NCI-H526 treated with DMSO at 0.1 percent for 48 hours (cell line): ENCODE data around the gene ASPN.

ENCODE experiments used
- DNase-seq: peaks from one replicate; lab custom pipeline; 2025; lab: John Stamatoyannopoulos, UW

The ASPN gene

GRCh38 chr9:92504881-92505280, 22.6 kb upstream of the ASPN start:
- DNase-seq, result no peak

DNA sequence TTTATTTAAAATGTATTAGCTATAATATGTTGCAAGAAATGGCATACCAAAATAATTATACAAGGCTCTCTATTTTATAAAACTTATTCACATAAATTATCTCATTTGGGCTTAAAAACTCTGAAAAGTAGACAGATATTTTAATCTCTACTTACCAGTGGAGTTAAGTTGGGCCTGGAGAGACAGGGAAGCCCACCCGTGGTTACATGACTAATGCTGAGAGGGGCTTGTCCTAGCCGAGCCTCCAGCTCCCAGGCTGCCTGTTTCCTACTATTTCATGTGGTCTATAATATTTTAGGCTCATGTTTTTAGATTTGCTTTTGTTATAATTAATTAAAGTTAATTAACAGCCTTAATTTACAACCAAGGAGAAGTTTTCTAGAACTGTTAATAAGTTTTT, 20.9 kb upstream of the ASPN start:
- DNase-seq, result no peak

GRCh38 chr9:92501671-92502393, 19.5 kb upstream of the ASPN start:
- DNase-seq, result no peak

- no peak for DNase-seq
Measured at GRCh38 chr9:92500725-92501124, 18.4 kb upstream of the ASPN start.

DNA sequence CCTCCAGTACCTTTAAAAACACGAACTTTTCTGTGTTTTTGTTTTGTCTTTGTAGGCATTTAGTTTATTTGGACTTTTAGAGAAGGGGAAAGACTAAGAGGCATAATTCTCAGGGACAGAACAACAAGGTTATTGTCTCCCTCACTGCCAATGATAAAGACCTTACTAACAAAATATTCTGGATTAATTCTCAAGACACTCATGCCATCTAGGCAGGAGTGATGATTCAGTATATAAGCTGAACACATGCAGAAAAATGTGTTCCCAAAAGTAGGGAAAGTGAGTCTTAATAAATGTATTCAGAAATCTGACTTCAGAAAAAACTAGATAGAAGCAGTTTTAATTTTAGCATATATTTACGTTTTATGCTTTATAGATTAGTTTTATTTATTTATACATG, 17.4 kb upstream of the ASPN start:
- no peak for DNase-seq

- DNase-seq, result no peak
Measured at GRCh38 chr9:92496396-92497176, 14.3 kb upstream of the ASPN start.

GRCh38 chr9:92494856-92495255, 12.6 kb upstream of the ASPN start:
- DNase-seq, result no peak

DNA sequence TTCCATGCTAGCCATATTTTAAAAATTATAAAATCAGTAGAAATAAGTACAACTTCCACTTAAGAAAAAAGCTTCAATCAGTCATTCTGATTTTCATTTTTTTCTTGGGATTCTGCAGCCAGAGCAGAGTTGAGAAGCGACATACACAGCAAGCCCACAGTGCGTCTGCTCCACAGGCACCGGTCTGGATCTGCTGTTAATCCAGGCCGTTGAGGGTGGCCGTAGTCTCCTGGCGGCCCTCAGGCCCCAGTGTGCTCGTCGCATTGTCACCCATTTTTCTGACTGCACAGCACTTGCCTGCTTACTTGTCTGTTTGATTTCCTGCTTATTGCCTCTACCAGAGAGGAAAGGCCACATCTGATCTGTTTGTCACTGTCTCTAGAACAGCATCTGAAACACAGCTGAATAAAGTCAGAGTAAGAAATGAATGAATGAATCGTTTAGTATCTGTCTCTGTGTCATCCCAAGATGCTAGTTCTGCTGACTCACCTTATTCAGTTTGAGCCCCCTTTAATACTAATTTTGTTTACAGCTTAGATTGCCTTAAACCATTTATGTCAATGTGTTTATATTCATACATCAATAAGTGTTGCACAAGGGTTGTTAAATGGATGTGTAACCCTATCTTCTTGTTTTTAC, 11.6 kb upstream of the ASPN start:
- no peak for DNase-seq

GRCh38 chr9:92492781-92493401, 10.6 kb upstream of the ASPN start:
- no peak for DNase-seq

DNA sequence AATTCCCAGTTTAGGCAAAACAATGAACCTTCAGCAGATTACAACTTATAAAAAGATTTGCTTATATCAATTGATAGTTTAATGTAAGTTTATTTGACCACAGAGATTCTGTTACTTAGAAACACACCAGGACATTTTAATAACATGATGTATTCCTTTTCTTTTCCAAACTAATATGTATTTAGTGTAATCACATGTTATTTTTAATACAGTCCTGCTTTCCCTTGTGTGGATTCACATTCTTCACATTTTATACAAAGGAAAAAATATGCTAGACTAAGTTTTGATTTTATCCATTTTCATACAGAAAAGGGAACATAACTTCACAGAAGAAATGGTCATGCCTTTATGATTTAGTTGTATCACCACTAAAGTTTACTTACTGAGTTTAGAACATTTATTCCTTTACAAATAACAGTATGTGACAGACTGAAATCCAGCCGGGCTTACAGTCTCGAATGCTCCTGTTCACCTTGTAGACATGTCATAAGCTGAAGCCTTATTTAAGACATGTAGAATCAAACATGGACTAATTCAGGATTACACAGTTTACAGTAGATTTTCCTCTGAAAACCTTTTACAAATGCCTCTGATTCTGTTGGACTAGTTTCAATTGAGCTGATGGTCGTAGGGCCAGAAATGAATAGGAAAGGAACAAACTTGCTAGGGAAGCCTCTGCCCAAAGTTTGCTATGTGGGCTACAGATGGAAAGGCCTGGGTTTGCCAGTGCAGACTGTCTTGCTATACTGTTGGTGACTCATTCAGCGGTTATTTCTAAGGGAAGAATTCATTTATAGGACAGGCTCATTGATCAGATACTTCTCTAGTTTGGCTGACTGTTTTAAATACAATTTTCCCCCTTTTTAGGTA, 6.6 kb upstream of the ASPN start:
- DNase-seq, result no peak

GRCh38 chr9:92486371-92486770, 4.1 kb upstream of the ASPN start:
- no peak for DNase-seq

GRCh38 chr9:92484563-92484962, 2.3 kb upstream of the ASPN start:
- no peak for DNase-seq

GRCh38 chr9:92483627-92484545, 1.6 kb upstream of the ASPN start:
- DNase-seq, result no peak

GRCh38 chr9:92482805-92483204, 499 bp upstream of the ASPN start:
- no peak for DNase-seq

DNA sequence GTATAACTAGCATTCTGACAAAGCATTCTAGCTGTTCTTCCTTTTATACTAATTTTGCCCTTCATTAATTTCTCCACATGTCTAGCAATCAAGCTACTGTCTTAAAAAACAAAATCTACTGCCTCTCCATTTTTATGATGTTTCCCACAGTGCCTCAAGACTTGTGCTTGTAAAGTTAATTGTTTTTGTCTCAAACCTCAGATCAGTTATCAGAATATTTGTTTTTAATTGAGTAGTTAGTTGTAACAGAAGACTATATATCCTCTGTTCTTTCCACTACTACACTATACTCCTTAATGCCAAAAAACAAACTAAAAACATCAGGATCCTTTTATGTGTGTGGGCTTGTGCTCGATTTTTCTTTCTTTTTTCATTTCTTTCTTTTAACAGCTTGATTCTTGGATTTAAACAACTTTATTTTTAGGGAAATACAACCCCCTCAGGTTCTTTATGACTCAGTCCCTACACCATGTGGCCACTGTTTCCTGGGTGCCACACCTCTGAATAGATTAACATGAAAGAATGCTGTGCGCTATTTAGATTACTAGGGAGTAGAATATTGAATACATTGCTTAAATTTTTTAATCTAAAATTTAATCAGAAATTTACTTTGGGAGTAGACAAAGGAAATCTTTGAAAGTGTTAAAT, 1.2 kb downstream of the ASPN start:
- no peak for DNase-seq

DNA sequence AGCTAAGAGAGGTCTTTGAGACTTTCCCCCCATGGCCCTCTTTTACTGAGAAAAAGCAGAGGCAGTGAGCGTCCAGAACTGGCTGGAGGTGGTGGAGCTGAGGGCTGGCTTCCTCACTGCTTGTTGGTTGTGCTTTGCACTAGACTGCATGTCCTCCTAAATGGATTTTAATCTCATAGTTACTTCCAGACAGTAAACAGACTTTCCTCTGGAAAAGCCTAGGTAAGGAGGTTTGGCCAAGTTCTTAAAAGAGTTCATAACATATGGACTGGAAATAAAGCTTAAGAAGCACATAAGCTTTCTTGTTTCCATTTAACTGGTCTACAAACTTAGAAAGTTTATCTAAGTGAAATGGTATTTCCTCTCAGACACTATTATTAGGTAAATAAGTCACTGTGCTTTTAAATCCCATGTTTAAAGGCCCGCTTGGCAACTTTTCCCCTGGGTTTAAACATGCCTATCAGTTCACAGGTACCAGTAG, 2.0 kb downstream of the ASPN start:
- DNase-seq, result no peak

DNA sequence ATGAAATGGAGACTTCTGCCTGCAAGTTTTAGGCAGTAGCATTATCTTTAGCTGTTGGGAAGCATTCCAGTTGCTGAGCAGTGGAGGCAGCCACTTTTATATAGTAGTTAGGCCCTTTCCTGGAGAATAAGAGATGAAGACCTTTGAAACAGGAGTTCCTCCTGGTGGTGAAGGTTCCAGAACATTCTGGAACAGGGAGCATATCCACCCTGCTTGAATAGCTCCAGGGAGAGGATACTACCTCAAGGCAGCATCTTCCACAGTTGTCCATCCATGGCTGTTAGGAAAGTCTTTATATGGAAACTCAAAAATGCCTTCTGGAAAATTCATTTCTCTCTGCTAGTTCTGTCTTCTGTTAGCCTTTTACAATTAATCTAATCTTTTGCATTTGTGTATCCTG, 3.0 kb downstream of the ASPN start:
- DNase-seq, result no peak

DNA sequence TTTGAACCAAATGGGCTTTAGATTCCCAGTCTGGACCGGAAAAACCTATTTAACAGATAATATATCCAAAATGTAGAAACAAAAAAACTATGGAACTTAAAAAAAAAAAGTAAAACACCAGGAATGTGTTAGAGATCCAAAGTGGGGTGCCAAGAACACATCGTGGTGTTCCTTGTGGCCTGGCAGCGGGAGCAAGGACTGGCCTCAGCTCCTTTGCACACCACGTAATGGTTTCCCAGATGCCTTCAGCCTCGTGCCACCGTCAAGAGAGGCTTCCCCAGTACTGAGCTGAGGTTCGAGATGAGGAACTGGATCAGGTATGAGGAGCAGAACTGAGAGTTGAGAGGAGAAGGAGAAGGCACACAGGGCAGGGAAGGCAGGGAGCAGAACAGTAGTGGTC, 3.5 kb downstream of the ASPN start:
- no peak for DNase-seq

DNA sequence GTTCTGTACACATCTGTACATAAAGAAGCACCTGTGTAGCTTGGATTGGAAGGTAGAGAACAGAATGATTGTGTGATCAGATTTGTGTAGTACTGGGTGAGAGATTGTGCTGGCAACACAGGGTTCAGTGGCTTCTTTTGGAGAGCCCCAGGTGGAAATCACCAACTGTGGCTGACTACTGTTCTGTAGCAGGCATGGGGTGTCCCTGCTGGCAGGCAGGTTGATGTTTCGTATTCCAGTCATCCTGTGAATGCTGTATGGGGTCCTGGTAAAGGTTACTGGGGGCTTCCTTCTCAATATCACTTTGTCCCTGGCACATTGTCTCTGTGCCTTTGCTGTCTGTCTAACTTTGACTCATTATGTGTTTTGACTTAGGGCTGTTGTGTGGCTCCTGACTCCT, 5.3 kb downstream of the ASPN start:
- DNase-seq, result no peak

- DNase-seq, result no peak
Measured at GRCh38 chr9:92474587-92474986, 7.7 kb downstream of the ASPN start.
